ENCODE data around the gene AXIN1. TPM values are rescaled to one million over a fixed set of nuclear protein-coding genes. Genes with fewer than 3 reads are reported as not detected.

AXIN1 gene
- total and polyA plus RNA-seq, 2 donors (not counting 1 experiment from before 2014, with no cell fraction given) = 5.1 to 18.7 TPM

DNA sequence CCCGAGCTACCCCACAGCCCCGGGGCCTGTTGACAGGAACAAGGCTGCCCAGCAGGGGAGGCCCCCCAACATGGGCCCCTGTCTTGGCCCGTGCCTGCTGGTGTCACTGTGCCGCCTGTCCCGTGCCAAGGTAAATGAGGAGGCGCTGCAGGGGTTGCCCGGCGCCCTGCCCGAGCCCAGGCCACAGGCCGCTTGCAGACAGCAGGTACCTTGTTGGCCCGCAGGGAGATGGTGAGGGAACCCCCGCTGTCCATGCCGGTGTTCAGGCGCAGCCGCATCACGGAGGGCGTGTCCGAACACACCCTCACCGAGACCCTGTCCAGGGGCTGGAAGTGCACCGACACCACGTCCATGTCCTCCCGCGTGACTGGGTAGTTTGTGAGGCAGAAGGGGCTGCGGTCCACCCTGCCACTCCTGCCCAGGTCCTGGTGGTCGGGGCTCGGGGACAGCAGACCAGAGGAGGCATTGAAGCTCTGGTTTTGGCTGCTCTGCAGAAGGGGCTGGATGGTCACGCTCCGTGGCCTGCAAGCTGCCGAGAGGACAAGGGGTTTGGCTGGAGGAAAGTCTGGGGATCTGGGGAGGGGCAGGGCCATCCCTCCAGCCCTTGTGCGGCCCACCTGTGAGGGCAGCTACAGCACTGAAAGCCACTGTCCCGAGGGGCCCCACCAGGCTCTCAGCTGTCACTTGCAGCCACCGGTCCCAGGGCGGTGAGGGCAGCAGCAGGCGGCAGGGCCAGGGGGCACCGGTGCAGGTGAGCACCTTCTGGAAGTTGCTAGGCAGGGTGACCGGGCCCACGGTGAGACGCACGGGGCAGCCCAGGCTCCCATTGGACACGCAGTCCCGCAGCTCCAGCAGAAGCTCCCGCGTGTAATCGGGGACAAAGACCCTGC is 23.6 kb upstream of the AXIN1 start:
- Histone ChIP-seq H3K4me2 (ENCODE audit: extremely low read depth, insufficient read depth, low read length) (no peak overlapping the region), H3K9ac (ENCODE audit: insufficient read depth, low read length) (no peak overlapping the region), H3K36me3 (ENCODE audit: control insufficient read depth, insufficient read depth, low read length) (peaks cover 32% of the 10 kb centered on the region), H3K4me3 (replicated peaks in 1 of 4; ENCODE audit: control extremely low read depth in 1 of 4, insufficient read depth in 1 of 4, low read depth in 3 of 4, low read length in 4 of 4) (no peak overlapping the region), H3K9me3 (ENCODE audit: control insufficient read depth, insufficient read depth, low read depth, low read length) (no peaks in the 10 kb centered on the region), H2AFZ (ENCODE audit: low read length) (no peak overlapping the region), H3K4me1 (ENCODE audit: control insufficient read depth, extremely low read depth, insufficient read depth, low read length) (no peaks in the 10 kb centered on the region), H4K20me1 (ENCODE audit: control insufficient read depth, extremely low read depth, insufficient read depth, low read length) (no peaks in the 10 kb centered on the region), H3K79me2 (ENCODE audit: control insufficient read depth, insufficient read depth, low read length) (peaks cover 14% of the 10 kb centered on the region), H3K27me3 (ENCODE audit: control insufficient read depth, insufficient read depth, low read length) (no peaks in the 10 kb centered on the region), H3K27ac (ENCODE audit: insufficient read depth, low read length) (no peak overlapping the region)
- DNase-seq (ENCODE audit: low read depth in 2 of 2) = no peak
- TF ChIP-seq, protein P1, sequence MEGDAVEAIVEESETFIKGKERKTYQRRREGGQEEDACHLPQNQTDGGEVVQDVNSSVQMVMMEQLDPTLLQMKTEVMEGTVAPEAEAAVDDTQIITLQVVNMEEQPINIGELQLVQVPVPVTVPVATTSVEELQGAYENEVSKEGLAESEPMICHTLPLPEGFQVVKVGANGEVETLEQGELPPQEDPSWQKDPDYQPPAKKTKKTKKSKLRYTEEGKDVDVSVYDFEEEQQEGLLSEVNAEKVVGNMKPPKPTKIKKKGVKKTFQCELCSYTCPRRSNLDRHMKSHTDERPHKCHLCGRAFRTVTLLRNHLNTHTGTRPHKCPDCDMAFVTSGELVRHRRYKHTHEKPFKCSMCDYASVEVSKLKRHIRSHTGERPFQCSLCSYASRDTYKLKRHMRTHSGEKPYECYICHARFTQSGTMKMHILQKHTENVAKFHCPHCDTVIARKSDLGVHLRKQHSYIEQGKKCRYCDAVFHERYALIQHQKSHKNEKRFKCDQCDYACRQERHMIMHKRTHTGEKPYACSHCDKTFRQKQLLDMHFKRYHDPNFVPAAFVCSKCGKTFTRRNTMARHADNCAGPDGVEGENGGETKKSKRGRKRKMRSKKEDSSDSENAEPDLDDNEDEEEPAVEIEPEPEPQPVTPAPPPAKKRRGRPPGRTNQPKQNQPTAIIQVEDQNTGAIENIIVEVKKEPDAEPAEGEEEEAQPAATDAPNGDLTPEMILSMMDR (conservative IDR thresholded peaks at IDR 0.05 in 1 of 2, IDR thresholded peaks at IDR 0.05 in 1 of 2; ENCODE audit: low read depth in 1 of 2, low read length in 2 of 2) = no peak
- TF ChIP-seq EZH2 (IDR thresholded peaks at IDR 0.05; ENCODE audit: low read length, missing control alignments) = no peak

DNA sequence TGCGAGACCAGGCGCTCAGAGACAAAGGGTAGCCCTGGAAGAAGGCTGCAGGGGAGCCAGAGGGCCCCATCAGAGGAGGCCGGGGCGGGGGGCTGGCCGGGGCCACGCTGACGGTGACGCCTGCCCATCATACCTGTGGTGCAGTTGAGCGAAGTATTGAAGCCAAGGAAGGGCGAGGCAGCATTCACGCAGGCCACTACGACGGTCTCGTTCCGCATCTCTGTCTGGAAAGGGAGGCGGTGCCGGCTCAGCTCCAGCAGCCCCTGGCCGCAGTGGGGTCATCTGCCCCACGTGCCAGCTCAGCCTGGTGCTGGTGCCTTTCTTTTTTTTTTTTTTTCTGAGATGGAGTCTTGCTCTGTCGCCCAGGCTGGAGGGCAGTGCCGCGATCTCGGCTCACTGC is 22.7 kb upstream of the AXIN1 start:
- H3K9ac ChIP-seq (ENCODE audit: insufficient read depth, low read length) = no peak overlapping the region
- no peaks in the 10 kb centered on the region for H3K4me1 ChIP-seq (ENCODE audit: control insufficient read depth, extremely low read depth, insufficient read depth, low read length)
- no peak for DNase-seq (ENCODE audit: low read depth in 2 of 2)
- no peak overlapping the region for H3K4me2 ChIP-seq (ENCODE audit: extremely low read depth, insufficient read depth, low read length)
- no peak for TF ChIP-seq EZH2 (IDR thresholded peaks at IDR 0.05; ENCODE audit: low read length, missing control alignments)
- TF ChIP-seq, protein P1 (conservative IDR thresholded peaks at IDR 0.05 in 1 of 2, IDR thresholded peaks at IDR 0.05 in 1 of 2; ENCODE audit: low read depth in 1 of 2, low read length in 2 of 2) = no peak
- no peaks in the 10 kb centered on the region for H4K20me1 ChIP-seq (ENCODE audit: control insufficient read depth, extremely low read depth, insufficient read depth, low read length)
- no peaks in the 10 kb centered on the region for H3K9me3 ChIP-seq (ENCODE audit: control insufficient read depth, insufficient read depth, low read depth, low read length)
- H3K4me3 ChIP-seq (replicated peaks in 1 of 4; ENCODE audit: control extremely low read depth in 1 of 4, insufficient read depth in 1 of 4, low read depth in 3 of 4, low read length in 4 of 4) = no peak overlapping the region
- H3K27me3 ChIP-seq (ENCODE audit: control insufficient read depth, insufficient read depth, low read length) = no peaks in the 10 kb centered on the region
- no peak overlapping the region for H3K27ac ChIP-seq (ENCODE audit: insufficient read depth, low read length)
- peaks cover 32% of the 10 kb centered on the region for H3K36me3 ChIP-seq (ENCODE audit: control insufficient read depth, insufficient read depth, low read length)
- H3K79me2 ChIP-seq (ENCODE audit: control insufficient read depth, insufficient read depth, low read length) = peaks cover 9% of the 10 kb centered on the region
- H2AFZ ChIP-seq (ENCODE audit: low read length) = no peak overlapping the region

DNA sequence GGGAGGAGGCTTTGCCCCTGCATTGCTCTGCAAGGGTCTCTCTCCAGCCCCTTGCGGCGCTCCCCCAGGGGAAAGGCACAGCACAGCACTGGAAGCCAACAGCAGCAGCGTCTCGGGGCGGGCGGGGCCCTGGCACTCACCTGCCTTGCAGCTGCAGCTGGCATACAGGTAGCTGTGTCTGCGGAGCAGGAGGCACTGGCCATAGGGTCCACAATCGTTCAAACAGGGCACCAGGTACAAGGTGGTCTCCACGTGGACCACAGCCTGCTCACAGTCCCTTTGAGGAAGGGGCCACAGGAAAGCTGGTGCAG is 22.0 kb upstream of the AXIN1 start:
- no peaks in the 10 kb centered on the region for H3K9me3 ChIP-seq (ENCODE audit: control insufficient read depth, insufficient read depth, low read depth, low read length)
- H3K79me2 ChIP-seq (ENCODE audit: control insufficient read depth, insufficient read depth, low read length) = peaks cover 8% of the 10 kb centered on the region
- no peaks in the 10 kb centered on the region for H3K27me3 ChIP-seq (ENCODE audit: control insufficient read depth, insufficient read depth, low read length)
- H3K9ac ChIP-seq (ENCODE audit: insufficient read depth, low read length) = no peak overlapping the region
- H3K4me1 ChIP-seq (ENCODE audit: control insufficient read depth, extremely low read depth, insufficient read depth, low read length) = peaks cover under 1% of the 10 kb centered on the region
- no peak overlapping the region for H3K4me3 ChIP-seq (replicated peaks in 1 of 4; ENCODE audit: control extremely low read depth in 1 of 4, insufficient read depth in 1 of 4, low read depth in 3 of 4, low read length in 4 of 4)
- H3K4me2 ChIP-seq (ENCODE audit: extremely low read depth, insufficient read depth, low read length) = no peak overlapping the region
- H3K27ac ChIP-seq (ENCODE audit: insufficient read depth, low read length) = no peak overlapping the region
- no peak overlapping the region for H2AFZ ChIP-seq (ENCODE audit: low read length)
- peaks cover 32% of the 10 kb centered on the region for H3K36me3 ChIP-seq (ENCODE audit: control insufficient read depth, insufficient read depth, low read length)
- TF ChIP-seq, protein P1 (conservative IDR thresholded peaks at IDR 0.05 in 1 of 2, IDR thresholded peaks at IDR 0.05 in 1 of 2; ENCODE audit: low read depth in 1 of 2, low read length in 2 of 2) = no peak
- H4K20me1 ChIP-seq (ENCODE audit: control insufficient read depth, extremely low read depth, insufficient read depth, low read length) = no peaks in the 10 kb centered on the region
- DNase-seq (ENCODE audit: low read depth in 2 of 2) = no peak
